Measurements from ENCODE around the gene GNA15.
"Not testable (repeated sequence)": the region's sequence is repeated elsewhere in the genome, so short reads cannot be mapped to it uniquely, and the experiment has no call there.

The GNA15 gene

GRCh38 chr19:3149526-3150505 lies 14.0 kb downstream of the GNA15 start:
- no peak for DNase-seq (ENCODE audit: low spot score)

GRCh38 chr19:3150739-3151329 lies 15.0 kb downstream of the GNA15 start:
- no peak for DNase-seq (ENCODE audit: low spot score)

- no peak for DNase-seq (ENCODE audit: low spot score)
These were observed 16.0 kb downstream of the GNA15 start for GRCh38 chr19:3151563-3152418.

DNA sequence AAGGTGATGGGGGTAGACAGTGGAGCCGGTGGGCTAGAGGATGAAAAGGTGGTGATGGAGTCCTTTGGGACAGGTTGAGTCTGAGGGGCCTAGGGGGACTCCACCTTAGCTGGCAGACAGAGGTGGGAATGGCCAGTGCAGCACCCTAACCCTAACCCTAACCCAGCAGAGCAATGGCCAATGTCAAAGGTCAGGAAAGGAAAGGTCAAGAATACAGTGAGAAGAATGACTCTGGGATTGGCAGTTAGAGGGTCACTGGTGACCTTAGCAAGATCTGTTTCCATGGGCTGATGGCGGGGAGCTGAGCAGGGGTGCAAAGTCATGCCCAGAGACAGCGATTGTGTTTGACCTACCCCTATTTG lies 16.6 kb downstream of the GNA15 start:
- no peak for DNase-seq (ENCODE audit: low spot score)

DNA sequence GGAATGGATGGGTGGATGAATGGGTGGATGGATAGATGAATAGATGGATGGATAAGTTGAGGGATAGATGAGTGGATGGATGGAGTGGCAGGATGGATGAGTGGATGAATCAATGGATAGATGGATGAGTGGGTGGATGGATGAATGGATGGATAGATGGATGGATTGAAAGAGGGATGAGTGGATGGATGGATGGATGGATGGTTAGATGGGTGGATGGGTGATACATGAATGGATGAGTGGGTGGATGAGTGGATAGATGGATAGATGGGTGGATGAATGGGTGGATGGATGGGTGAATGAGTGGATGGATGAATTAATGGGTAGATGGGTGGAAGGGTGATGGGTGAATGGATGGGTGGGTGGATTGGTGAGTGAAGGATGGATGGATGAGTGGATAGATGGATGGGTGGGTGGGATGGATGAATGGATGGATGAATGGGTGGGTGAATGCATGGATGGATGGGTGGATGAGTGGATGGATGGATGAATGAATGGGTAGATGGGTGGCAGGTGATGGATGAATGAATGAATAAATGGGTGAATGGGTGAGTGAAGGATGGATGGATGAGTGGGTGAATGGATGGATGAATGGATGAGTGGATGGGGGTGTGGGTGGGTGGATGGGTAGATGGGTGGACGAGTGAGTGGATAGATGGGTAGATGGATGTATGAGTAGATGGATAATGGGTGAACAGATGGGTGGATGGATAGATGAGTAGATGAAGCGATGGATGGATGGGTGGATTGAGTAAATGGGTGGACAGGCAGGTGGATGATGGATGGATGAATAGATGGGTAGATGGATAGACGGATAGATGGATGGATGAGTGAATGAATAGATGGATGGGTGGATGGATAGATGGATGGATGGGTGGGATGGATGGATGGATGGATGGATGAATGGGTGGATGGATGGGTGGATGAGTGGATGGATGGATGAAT lies 17.7 kb downstream of the GNA15 start:
- DNase-seq (ENCODE audit: low spot score) = no peak

DNA sequence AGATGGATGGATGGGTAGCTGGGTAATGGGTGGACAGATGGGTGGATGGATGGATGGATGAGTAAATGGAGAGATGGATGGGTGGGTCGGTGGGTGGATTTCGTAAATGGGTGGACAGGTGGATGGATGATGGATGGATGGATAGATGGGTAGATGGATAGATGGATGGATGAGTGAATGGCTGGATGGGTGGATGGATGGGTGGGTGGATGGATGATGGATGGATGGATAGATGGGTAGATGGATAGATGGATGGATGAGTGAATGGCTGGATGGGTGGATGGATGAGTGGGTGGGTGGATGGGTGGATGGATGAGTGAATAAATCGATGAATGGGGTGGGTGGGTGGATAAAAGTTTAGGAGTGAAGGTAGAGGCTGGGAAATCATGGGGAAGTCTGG lies 18.6 kb downstream of the GNA15 start:
- DNase-seq (ENCODE audit: low spot score) = not testable (repeated sequence)

DNA sequence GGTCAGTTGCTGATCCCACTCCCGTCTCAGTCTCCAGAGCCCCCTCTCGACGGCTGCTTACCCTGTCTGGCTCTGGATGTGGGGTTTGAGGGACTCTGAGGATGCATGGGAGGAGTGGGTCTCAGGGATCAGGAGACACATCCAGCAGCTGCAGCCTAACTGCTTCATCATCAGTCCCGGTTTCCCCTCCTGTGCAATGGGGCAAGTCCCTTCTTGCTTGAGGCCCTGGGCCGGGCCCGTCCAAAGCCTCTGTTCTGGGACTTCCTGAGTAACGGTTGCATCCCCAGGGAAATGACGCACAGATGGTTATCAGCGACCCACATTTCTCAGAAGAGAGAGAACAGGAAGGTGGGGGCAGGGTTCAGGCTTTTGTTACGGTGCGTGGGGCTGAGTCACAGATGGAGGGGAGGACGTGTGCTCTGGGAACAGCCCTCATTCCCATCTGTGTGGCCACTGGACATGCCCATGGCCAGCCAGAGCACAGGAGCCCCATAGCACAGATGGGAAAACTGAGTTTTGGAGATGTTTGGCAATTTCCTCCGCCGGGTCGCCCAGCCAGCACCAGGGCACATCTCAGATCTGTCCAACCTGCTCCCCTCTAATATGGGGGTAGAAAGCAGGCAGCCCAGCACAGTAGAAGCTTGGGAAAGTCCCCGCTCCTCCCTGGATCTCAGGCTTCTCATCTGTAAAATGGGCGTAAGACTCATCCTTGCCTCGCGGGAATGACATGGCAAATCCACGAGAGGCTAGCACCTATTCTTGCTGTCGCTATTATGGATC lies 19.3 kb downstream of the GNA15 start:
- peak; percentile 75 for DNase-seq (ENCODE audit: low spot score)

- no peak for DNase-seq (ENCODE audit: low spot score)
These were observed 21.4 kb downstream of the GNA15 start for GRCh38 chr19:3157096-3157845.

DNA sequence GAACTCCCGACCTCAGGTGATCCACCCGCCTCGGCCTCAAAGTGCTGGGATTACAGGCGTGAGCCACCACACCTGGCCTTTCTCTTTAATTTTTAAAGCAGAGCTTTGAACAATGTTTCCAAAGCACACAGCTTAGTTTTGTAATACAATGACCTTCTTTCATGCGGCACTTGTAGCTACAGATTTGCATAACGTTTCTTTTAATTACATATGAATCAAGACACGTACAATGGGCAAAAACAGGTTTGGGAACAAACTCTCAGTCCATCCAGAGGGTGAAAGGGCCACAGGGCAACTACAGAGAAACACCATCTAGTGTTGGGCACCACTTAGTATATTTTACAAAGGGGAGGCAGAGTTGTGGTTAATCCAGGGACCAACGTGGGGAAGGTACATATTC lies 23.7 kb downstream of the GNA15 start:
- DNase-seq (ENCODE audit: low spot score) = no peak

DNA sequence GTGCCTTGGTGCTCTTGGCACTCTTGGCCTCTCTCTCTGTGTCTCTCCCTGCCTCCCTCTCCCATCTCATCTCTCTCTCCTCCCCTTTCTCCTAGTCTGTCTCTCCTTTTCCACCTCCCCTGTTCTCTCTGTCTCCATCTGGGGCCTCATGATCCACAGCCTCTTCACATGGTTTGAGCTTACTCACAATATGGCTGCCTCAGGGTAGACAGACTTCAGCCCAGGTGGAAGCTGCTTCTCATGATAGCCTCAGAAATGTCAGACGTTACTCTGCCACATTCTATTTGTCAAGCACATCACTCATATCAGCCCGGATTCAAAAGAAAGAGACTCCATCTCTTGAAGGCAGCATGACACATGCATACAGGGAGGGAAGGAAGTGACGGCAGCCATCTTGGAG lies 24.4 kb downstream of the GNA15 start:
- DNase-seq (ENCODE audit: low spot score) = no peak

GRCh38 chr19:3161453-3161852 lies 25.6 kb downstream of the GNA15 start:
- no peak for DNase-seq (ENCODE audit: low spot score)

DNA sequence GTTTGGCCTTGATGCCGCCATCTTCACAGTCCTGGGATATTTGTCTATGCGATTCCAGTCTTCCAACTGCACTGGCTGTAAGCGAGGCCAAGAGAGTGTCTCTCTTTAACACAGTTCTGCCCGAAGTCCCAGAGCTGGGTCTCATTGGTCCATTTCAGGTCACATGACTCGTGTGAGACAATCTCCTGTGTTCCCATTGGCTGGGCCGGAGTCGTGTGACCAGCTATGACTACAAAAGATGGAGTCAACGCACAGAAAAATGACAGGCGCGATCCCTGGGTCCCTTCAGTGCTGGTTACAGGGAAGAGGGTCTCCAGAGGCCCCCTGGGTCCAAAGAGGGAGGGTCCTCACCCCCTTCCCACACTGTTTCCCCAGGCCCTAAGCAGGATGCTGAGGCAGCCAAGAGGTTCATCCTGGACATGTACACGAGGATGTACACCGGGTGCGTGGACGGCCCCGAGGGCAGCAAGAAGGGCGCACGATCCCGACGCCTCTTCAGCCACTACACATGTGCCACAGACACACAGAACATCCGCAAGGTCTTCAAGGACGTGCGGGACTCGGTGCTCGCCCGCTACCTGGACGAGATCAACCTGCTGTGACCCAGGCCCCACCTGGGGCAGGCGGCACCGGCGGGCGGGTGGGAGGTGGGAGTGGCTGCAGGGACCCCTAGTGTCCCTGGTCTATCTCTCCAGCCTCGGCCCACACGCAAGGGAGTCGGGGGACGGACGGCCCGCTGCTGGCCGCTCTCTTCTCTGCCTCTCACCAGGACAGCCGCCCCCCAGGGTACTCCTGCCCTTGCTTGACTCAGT lies 26.8 kb downstream of the GNA15 start:
- peak; percentile 22 for DNase-seq (ENCODE audit: low spot score)

DNA sequence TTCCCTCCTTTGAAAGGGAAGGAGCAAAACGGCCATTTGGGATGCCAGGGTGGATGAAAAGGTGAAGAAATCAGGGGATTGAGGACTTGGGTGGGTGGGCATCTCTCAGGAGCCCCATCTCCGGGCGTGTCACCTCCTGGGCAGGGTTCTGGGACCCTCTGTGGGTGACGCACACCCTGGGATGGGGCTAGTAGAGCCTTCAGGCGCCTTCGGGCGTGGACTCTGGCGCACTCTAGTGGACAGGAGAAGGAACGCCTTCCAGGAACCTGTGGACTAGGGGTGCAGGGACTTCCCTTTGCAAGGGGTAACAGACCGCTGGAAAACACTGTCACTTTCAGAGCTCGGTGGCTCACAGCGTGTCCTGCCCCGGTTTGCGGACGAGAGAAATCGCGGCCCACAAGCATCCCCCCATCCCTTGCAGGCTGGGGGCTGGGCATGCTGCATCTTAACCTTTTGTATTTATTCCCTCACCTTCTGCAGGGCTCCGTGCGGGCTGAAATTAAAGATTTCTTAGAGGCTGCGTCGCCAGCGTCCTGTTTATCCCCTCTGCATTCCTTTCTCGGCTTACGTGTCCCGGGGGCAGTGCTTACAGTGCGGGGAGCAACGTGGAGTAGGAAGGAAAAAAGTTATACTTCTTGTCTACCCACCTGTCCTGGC lies 27.5 kb downstream of the GNA15 start:
- peak; percentile 89 for DNase-seq (ENCODE audit: low spot score)

DNA sequence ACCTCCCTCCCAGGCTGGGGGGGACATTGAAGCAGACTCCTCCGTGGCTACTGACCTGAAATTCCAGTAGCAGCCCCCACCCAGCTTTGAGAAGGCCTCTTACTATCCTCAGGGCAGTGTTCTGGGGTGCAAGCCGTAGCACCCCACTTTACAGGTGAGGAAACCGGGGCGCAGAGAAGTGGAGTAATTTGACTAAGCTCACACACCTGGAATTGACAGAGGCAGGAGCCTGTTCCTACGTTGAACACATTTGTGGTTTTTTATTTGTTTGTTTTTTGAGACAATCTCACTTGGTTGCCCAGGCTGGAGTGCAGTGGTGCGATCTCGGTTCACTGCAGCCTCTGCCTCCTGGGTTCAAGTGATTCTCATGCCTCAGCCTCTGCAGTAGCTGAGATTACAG lies 28.1 kb downstream of the GNA15 start:
- no peak for DNase-seq (ENCODE audit: low spot score)

DNA sequence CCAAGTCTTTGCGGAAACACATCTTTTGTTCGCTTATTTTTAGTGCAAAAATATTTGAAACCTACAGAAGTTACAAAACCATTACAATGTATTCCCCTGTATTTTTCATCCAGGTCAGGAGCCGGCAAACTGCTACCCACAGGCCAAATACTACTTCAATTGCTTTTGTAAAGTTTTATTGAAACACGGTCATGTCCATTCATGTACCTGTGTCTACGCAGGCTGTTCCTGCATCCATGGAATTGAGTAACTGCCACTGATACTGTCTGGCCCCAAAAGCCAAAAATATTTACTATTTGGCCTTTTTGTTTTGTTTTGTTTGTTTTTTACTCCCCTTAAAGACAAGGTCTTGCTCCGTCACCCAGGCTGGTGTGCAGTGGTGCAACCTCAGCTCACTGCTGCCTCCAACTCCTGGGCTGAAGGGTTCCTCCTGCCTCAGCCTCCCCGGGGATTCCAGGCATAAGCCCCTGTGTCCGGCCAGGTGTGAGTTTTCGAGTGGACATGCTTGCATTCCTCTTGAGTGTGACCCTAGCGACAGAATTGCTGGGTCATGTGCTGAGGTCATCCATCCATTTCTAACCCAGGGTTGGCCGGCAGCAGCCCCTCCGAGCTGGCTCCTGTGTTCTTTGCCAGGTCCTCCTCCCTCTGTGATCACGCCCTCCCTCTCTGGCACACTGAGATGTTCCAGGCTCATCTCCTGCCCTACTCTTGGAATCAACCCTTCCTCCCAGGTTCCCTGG lies 31.9 kb downstream of the GNA15 start:
- no peak for DNase-seq (ENCODE audit: low spot score)

- no peak for DNase-seq (ENCODE audit: low spot score)
These were observed 36.2 kb downstream of the GNA15 start for GRCh38 chr19:3171894-3172672.

DNA sequence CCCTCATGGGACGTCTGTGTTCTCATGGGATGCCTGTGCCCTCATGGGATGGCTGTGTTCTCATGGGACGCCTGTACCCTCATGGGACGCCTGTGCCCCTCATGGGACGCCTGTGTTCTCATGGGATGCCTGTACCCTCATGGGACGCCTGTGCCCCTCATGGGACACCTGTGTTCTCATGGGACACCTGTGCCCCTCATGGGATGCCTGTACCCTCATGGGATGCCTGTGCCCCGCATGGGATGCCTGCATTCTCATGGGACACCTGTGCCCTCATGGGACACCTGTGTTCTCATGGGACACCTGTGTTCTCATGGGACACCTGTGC lies 36.8 kb downstream of the GNA15 start:
- not testable (repeated sequence) for DNase-seq (ENCODE audit: low spot score)
